ENCODE measurements around the gene YY1. TPM values are rescaled to one million over a fixed set of nuclear protein-coding genes. Genes with fewer than 3 reads are reported as not detected.
"Not testable (repeated sequence)": the region's sequence is repeated elsewhere in the genome, so short reads cannot be mapped to it uniquely, and the experiment has no call there.

Gene YY1
- total and polyA plus RNA-seq, 2 experiments from 2014 or later: 38.2 to 43.3 TPM

DNA sequence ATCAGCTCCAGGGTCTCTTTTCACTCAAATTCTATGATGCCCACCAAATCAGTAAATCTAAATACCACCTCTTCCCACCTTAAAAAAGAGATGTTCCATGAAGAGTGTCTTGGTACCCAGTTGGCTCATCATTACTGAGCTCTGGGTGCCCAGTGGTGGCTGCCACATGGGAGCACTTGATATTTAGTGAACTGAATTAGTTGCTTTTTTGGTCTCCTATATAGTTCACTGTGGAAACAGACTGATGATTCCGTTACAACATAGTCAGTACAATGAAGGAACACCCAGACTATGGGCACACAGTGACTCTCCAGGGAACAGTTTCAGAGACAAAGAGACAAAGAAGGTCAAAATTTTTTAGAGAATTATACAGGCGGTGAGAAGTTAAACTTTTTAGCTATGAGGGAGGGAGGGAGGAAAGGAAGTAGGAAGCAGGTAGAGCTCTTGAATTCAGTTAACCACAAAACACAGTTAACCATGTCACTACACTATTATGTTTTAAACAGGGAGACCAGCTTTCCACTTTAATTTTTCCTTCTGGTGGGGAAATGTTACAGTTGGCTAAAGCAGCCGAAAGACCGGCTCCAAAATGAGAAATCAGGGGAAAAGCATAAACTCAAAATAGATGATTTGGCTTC is 14.6 kb upstream of the YY1 start:
- H3K4me2 ChIP-seq (ENCODE audit: unreplicated experiment): no peak overlapping the region
- no peaks in the 10 kb centered on the region for H3K9me2 ChIP-seq (ENCODE audit: insufficient read depth)
- H3K9me3 ChIP-seq (ENCODE audit: low read depth): no peaks in the 10 kb centered on the region
- in situ Hi-C loops (cut with MboI): no loop called here
- no peaks in the 10 kb centered on the region; the same call in 1 of the 2 replicates for H3K36me3 ChIP-seq (ENCODE audit: low read depth)
- H3K9ac ChIP-seq: no peak overlapping the region
- H3K79me2 ChIP-seq (ENCODE audit: insufficient read depth): peaks cover 79% of the 10 kb centered on the region
- no peak for TF ChIP-seq EZH2phosphoT487 (IDR thresholded peaks at IDR 0.05; ENCODE audit: insufficient read depth, low read depth)
- TF ChIP-seq EZH2 (IDR thresholded peaks at IDR 0.05; ENCODE audit: insufficient read depth, poor library complexity, severe bottlenecking): no peak
- H2AFZ ChIP-seq: no peak overlapping the region
- H3K4me3 ChIP-seq: no peak overlapping the region
- peaks cover 14% of the 10 kb centered on the region for H3K4me1 ChIP-seq (ENCODE audit: insufficient read depth)
- H3K27ac ChIP-seq: no peak overlapping the region
- H4K20me1 ChIP-seq (ENCODE audit: insufficient read depth): no peaks in the 10 kb centered on the region
- no peaks in the 10 kb centered on the region for H3F3A ChIP-seq (ENCODE audit: insufficient read depth)
- no peaks in the 10 kb centered on the region for H3K27me3 ChIP-seq (replicated peaks; ENCODE audit: insufficient read depth)
- whole genome bisulfite sequencing, 2 experiments (ENCODE audit: low coverage in 1 of 2, low lambda C conversion rate in 2 of 2, missing lambda C conversion rate in 2 of 2): 97 to 98% methylated on average over 4 of the region's 4 CpGs
- no peak for DNase-seq

- H3K4me1 ChIP-seq (ENCODE audit: insufficient read depth): peaks cover 14% of the 10 kb centered on the region
- no peaks in the 10 kb centered on the region for H3F3A ChIP-seq (ENCODE audit: insufficient read depth)
- H3K4me2 ChIP-seq (ENCODE audit: unreplicated experiment): no peak overlapping the region
- peaks cover 87% of the 10 kb centered on the region for H3K79me2 ChIP-seq (ENCODE audit: insufficient read depth)
- no peaks in the 10 kb centered on the region for H4K20me1 ChIP-seq (ENCODE audit: insufficient read depth)
- in situ Hi-C loops (cut with MboI): no loop called here
- H3K36me3 ChIP-seq (ENCODE audit: low read depth): no peaks in the 10 kb centered on the region; the same call in 1 of the 2 replicates
- H3K27me3 ChIP-seq (replicated peaks; ENCODE audit: insufficient read depth): no peaks in the 10 kb centered on the region
- no peak overlapping the region for H3K4me3 ChIP-seq
- TF ChIP-seq EZH2 (IDR thresholded peaks at IDR 0.05; ENCODE audit: insufficient read depth, poor library complexity, severe bottlenecking) (no peak), EZH2phosphoT487 (IDR thresholded peaks at IDR 0.05; ENCODE audit: insufficient read depth, low read depth) (no peak)
- WGBS, 2 experiments (ENCODE audit: low coverage in 1 of 2, low lambda C conversion rate in 2 of 2, missing lambda C conversion rate in 2 of 2): 88 to 91% methylated on average over 4 of the region's 4 CpGs
- no peak overlapping the region for H3K27ac ChIP-seq
- no peaks in the 10 kb centered on the region for H3K9me2 ChIP-seq (ENCODE audit: insufficient read depth)
- no peaks in the 10 kb centered on the region for H3K9me3 ChIP-seq (ENCODE audit: low read depth)
- H2AFZ ChIP-seq: no peak overlapping the region
- no peak overlapping the region for H3K9ac ChIP-seq
- no peak for DNase-seq
Observed at GRCh38 chr14:100225169-100225568, 13.8 kb upstream of the YY1 start.

DNA sequence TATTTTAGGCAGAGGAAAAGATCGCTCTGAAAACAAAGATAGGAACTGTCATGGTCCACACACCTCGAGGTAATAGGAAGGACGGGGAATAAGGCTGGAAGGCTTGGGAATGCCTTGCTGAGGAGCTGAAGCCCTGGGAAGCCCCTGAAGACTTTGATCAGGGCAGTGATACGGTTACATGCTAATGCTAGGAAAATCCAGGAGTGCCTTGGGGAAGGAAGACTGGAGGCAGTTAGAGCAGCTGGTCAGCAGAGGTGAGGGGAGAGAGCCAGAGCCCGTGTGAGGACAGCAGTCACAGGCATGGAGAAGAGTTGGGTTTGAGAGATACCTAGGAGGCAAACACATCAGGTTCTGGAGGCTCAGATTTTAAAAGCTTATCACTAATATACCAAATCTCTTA is 8.6 kb upstream of the YY1 start:
- Histone ChIP-seq H3K27me3 (replicated peaks; ENCODE audit: insufficient read depth) (no peaks in the 10 kb centered on the region), H2AFZ (no peak overlapping the region), H3K9ac (no peak overlapping the region), H3K4me1 (ENCODE audit: insufficient read depth) (no peaks in the 10 kb centered on the region), H3K4me2 (ENCODE audit: unreplicated experiment) (no peak overlapping the region), H3F3A (ENCODE audit: insufficient read depth) (no peaks in the 10 kb centered on the region), H3K4me3 (no peak overlapping the region), H3K9me2 (ENCODE audit: insufficient read depth) (no peaks in the 10 kb centered on the region), H4K20me1 (ENCODE audit: insufficient read depth) (no peaks in the 10 kb centered on the region), H3K9me3 (ENCODE audit: low read depth) (no peaks in the 10 kb centered on the region), H3K79me2 (ENCODE audit: insufficient read depth) (peaks cover 99% of the 10 kb centered on the region), H3K27ac (no peak overlapping the region), H3K36me3 (ENCODE audit: low read depth) (no peaks in the 10 kb centered on the region; the same call in 1 of the 2 replicates)
- TF ChIP-seq EZH2 (IDR thresholded peaks at IDR 0.05; ENCODE audit: insufficient read depth, poor library complexity, severe bottlenecking) (no peak), EZH2phosphoT487 (IDR thresholded peaks at IDR 0.05; ENCODE audit: insufficient read depth, low read depth) (no peak)
- WGBS, 2 experiments (ENCODE audit: low coverage in 1 of 2, low lambda C conversion rate in 2 of 2, missing lambda C conversion rate in 2 of 2): 73 to 82% methylated on average over 5 of the region's 5 CpGs
- no peak for DNase-seq
- in situ Hi-C loops (cut with MboI): no loop called here

DNA sequence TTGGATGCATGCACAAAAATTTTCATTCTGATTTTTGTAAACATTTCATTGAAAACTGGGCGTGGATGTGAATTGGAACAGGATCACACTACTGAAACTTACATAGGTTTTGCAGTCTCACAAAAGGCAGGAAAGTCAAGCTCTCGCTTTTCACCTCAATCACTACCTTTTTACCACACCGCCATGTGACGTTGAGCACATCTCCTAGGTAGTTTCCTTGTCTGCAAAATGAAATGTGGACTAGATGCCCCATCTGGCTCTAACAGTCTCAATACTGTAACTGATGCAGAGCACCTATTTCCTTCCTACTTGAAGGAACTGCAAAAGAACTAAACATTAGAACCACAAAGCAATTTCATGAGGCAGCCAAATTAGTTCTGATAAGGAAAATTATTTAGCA is 4.4 kb upstream of the YY1 start:
- no peak for DNase-seq
- Histone ChIP-seq H3F3A (ENCODE audit: insufficient read depth) (peaks cover 6% of the 10 kb centered on the region; the same call in 1 of the 2 replicates), H2AFZ (no peak overlapping the region), H3K4me3 (no peak overlapping the region), H3K79me2 (ENCODE audit: insufficient read depth) (peaks cover 92% of the 10 kb centered on the region), H4K20me1 (ENCODE audit: insufficient read depth) (peaks cover 9% of the 10 kb centered on the region), H3K36me3 (ENCODE audit: low read depth) (no peaks in the 10 kb centered on the region), H3K27me3 (replicated peaks; ENCODE audit: insufficient read depth) (no peaks in the 10 kb centered on the region), H3K4me1 (ENCODE audit: insufficient read depth) (peaks cover 14% of the 10 kb centered on the region), H3K27ac (no peak overlapping the region), H3K9me2 (ENCODE audit: insufficient read depth) (no peaks in the 10 kb centered on the region), H3K9me3 (ENCODE audit: low read depth) (no peaks in the 10 kb centered on the region), H3K9ac (no peak overlapping the region), H3K4me2 (ENCODE audit: unreplicated experiment) (no peak overlapping the region)
- TF ChIP-seq EZH2phosphoT487 (IDR thresholded peaks at IDR 0.05; ENCODE audit: insufficient read depth, low read depth) (no peak), EZH2 (IDR thresholded peaks at IDR 0.05; ENCODE audit: insufficient read depth, poor library complexity, severe bottlenecking) (no peak)
- WGBS, 2 experiments (ENCODE audit: low coverage in 1 of 2, low lambda C conversion rate in 2 of 2, missing lambda C conversion rate in 2 of 2): 98 to 100% methylated on average over 4 of the region's 4 CpGs
- in situ Hi-C loops (cut with MboI): no loop called here

DNA sequence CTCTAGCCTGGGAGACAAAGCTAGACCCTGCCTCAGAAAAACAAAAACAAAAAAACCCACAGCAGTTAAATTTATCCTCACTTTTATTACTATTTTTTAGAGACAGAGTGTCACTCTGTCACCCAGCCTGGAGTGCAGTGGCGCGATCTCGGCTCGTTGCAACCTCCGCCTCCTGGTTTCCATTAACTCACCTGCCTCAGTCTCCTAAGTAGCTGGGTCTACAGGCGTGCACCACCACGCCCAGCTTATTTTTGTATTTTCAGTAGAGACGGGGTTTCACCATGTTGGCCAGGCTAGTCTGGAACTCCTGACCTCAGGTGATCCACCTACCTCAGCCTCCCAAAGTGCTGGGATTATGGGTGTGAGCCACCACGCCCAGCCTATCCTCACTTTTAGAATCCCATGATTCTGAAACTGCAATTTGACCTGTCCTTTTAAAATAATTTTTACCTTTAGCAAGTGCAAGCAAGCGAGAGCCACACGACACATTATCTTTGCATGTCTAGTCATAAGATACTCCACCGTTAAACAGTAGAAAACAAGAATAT is 2.6 kb upstream of the YY1 start:
- 90 to 91% methylated on average over 12 of the region's 12 CpGs for WGBS, 2 experiments (ENCODE audit: low coverage in 1 of 2, low lambda C conversion rate in 2 of 2, missing lambda C conversion rate in 2 of 2)
- Histone ChIP-seq H3K27ac (peak overlapping the region; percentile 95; the same call in 1 of the 2 replicates), H3K4me3 (peak overlapping the region; percentile 93), H3K9ac (peak overlapping the region; percentile 99), H3F3A (ENCODE audit: insufficient read depth) (peaks cover 15% of the 10 kb centered on the region), H3K4me1 (ENCODE audit: insufficient read depth) (peaks cover 20% of the 10 kb centered on the region), H3K79me2 (ENCODE audit: insufficient read depth) (peaks cover 82% of the 10 kb centered on the region), H3K4me2 (ENCODE audit: unreplicated experiment) (peak overlapping the region; percentile 94)
- DNase-seq; in situ Hi-C loops (cut with MboI); H4K20me1 ChIP-seq (ENCODE audit: insufficient read depth); H3K9me2 ChIP-seq (ENCODE audit: insufficient read depth); H2AFZ ChIP-seq; H3K9me3 ChIP-seq (ENCODE audit: low read depth); H3K36me3 ChIP-seq (ENCODE audit: low read depth); H3K27me3 ChIP-seq (replicated peaks; ENCODE audit: insufficient read depth): not testable (repeated sequence)

All from GM23248 (cell line).